GM21390 (cell line): Measurements from ENCODE around the gene ARHGEF37.

Experiments
- ATAC-seq: cut with Tn5 transposase; IDR thresholded peaks from one replicate; pipeline ENCODE4 v1.9.1; 2021; ENCODE audit not compliant: unreplicated experiment

Gene ARHGEF37

DNA sequence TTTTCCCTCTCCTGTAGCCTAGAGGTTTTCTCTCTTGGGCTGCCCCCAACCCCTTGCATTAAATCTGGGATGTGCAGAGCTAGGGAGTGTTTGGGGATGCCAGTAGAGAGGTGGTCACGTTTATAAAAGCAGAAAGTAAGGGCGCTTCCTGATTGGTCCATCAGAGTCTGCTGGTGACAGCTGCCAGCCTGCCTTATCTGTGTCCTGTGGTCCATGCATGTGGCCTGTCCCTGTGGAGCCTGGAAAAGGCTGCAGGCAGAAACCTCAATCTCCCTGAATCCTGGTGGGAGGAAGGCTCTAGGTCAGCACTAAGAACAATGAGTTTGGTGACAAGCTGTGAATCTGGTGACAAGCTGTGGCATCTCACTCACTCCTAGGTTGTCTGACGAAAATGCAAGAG is 42.2 kb downstream of the ARHGEF37 start:
- no peak for ATAC-seq

DNA sequence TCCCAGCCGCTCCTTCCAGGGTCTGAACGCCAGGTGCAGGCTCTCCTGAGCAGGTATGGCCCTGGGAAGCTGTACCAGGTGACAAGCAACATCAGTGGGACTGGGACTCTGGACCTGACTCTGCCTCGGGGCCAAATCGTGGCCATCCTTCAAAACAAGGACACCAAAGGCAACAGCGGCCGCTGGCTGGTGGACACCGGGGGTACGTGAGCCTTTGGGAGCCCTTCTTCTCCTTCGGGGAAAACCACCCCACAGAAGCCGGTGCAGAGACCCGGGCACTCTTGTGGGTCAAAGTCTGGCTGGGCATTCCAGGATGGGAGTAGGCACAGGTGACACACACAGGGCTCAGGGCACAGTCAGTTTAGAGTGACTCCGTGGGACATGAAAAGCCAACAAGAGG is 45.8 kb downstream of the ARHGEF37 start:
- no peak for ATAC-seq

DNA sequence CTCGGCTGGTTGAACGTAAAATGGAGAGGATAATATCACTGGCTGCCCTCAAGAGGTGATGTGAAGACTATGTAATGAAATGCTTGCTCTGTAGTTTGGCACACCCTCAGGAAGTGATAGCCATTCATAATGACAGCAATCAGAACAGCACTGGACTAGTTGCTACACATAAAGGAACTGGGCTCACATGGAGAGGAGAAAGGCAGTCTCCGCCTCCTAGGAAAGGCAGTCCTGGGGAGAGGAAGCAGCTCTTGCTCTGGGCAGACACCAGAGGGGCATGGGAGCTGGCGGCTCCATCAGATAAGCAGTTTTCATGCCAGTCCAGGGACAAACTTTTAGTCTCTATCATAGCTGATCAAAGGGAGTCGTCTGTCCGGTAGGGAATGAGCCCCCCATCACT is 46.9 kb downstream of the ARHGEF37 start:
- ATAC-seq: no peak

DNA sequence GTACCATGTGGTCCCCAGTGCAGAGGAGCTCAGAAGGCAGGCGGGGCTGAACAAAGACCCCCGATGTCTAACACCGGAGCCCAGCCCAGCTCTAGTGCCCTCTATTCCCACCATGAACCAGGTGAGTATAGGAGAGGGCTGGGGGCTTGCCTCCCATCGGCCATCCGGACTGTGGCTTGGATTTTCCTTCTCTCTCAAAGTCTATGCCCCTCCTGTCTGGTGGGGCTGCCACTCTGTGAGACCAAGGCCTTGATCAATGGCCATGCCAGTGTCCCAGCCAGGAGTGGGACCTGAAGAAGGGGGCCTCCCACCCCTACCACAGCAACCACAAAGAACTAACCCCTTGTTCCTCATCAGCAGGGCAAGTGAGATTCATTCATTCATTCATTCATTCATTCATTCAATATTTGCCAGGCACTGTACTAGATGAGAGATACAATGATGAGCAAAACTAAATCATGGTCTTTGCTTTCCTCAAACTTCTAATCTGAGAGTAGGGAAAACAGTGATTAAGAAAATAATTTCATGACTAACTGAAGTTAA is 47.6 kb downstream of the ARHGEF37 start:
- no peak for ATAC-seq

DNA sequence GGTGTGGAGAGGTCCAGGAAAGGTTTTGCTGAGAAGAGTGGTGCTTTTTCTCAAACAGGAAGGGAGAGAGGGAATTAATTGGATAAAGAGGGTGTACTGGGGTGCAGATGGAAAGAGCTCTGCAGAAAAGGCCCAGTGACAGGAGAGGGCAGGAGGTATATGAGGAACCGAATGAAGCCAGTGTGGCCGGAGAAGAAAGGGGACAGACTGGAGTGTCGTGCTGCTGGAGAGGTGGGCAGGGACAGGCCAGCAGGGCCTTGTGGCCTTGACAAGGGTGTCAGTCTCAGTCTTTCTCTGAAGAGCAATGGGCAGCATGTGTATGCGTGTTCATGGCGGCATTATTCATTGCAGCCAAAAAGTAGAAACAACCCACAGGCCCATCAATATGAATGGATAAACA is 48.1 kb downstream of the ARHGEF37 start:
- ATAC-seq: no peak

DNA sequence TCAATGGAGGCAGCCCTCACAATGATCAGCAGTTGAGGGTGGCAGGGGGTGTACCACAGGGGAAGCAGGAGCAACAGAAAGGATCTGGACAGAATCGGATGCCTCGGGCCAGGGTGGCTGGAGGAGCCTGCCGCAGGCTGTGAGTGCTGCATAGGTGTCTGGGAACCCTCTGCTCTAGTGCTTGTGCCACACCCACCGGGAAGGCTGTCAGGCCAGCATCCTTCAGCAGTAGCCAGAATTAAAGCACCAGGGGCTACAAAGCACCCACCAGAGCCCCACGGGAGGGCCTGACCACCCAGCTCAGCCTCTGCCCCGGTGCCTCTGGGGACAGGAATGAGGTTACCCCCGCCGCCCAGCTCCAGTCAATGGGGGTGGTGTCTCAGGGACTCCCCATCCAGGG is 49.0 kb downstream of the ARHGEF37 start:
- no peak for ATAC-seq

DNA sequence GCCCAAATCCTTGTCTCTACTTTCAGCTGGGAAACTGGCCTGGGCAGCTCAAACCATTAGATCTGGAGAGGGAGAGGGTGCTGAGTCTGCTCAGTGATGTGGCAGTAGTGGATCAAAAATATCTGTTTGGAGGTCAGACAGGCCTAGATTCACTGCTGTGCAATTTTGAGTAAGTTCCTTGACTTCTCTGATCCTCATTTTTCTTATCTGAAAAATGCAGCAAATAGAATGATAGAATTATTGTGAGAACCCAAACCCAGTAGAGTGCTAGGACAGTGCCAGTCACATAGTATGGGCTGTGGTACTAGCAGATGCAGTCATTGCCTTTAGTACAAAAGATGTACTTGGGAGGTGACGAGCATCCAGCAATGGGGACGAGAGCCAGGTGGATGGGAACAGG is 50.2 kb downstream of the ARHGEF37 start:
- no peak for ATAC-seq

DNA sequence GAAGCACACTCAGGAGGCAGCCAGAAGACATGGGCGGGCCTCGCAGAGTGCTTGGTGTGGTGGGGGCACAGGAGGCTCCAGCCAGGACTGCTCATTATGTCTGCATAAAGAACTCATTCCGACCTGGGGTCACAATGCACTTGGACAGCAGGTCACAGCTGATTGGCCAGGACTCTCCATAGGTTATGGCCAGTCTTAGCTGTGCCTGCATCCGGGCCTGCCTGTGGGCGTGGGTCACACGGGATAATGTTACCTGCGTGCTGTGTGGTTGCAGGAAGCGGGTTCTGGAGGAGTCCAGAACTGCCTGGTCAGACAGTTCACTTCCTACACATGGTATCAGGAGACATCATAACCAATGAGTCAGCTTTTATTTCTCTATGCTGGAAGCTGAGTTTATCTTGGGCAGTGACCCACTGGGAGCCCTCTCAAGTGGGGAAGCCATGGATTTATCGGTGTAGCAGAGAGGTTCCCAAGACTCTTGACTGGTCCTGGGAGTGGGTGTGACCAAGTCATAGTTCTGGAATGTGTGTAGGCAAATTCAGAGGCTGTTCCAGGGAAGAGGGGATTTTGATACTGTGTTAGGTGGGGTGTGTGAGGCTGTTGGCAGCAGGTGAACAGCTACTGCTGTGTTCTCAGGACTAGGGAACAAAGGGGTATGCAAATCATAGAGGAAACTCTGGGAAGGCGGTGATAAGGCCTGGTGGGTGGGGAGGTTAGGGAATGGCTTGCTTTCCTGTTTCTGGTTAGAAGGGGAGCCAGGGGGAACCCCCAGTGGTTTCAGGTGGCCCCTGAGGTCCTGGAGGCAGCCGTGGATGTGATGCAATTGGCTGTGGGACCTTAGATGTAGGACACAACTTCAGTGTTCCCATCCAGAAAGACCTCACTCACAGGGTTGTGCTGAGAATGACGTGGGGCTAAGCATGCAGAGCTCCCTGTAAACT is 51.3 kb downstream of the ARHGEF37 start:
- ATAC-seq: no peak

DNA sequence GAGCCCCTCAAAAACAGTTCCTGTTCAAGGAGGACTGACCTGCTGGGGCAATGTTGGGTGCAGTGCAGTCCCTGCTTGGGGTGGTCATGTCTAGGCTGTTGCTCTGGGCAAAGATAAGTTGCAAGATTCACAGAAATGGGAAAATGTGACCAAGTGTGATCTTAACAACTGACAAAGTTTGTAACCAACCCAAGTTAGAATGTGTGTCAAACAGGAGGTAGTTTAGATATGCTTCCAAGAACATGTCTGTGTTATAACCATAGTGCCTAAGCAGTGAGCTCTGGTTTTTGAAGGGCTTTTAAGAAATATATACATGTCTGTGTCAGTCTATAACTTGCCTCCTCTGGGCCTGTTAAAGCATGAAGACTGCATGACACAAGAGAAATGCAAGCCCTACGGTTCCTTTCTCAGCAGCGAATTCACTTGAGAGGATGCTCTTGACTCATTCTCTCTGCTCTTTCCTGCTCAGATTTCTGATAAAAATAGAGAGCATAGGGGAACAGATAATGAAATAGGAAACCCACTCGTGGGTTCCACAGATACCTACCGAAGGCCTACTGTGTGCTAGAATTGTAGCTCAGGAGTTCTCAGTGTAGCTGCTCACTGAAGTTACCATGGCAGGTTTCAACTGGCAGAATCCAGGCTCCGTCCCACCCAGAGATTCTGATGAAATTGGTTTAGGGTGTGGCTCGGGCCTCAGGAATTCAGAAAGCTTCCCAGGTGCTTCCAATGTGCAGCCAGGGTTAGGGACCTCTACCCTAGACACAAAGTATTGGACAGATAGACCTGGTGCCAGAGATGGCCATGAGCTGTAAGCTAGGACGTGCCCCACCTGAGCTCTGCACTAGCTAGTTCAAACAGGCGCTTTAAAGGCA is 52.4 kb downstream of the ARHGEF37 start:
- no peak for ATAC-seq

DNA sequence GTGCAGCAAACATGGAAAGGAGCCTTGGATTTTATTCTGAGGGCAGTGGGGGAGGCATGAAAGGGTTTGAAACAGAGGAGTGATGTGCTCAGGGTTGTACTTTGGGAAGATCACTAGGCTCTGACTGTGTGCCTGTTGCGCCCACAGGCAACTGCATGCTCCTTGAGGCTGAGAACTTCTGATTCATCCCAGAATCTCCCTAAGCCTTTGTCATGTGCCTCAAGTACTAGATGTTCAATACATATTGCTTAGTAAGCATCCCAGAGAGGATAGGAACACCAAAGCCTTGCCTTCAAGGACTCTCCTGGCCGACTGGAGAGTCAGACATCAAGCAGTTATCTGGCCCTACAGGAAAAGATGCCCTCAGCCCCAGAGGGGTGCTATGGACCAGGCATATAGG is 54.1 kb downstream of the ARHGEF37 start:
- no peak for ATAC-seq

DNA sequence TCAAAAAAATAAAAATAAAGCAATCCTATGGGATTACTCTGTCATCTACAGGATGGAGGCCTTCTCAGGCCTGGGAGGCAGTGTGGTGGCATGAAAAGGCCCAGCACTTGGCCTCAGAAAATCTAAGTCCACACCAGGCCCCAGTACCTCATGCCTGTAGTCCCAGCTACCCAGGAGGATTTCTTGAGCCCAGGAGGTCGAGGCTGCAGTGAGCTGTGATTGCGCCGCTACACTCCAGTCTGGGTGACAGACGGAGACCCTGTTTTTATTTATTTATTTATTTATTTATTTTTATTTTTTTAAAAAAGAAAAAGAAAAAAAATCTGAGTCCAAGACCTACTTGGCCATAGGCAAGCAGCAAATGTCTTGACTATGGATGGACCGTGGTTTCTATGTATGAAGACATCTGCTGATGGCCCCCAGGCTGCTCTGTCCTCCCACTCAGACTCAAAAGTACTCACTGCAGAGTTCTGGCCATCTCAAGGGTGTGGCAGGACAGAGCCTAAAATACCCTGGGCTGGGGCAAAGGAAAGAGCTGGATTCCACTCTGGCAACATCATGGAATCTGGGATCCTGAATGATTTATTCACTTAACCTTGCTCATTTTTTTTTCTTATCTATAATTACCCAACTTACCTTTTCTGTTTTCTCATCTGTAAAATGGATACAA is 55.0 kb downstream of the ARHGEF37 start:
- no peak for ATAC-seq

DNA sequence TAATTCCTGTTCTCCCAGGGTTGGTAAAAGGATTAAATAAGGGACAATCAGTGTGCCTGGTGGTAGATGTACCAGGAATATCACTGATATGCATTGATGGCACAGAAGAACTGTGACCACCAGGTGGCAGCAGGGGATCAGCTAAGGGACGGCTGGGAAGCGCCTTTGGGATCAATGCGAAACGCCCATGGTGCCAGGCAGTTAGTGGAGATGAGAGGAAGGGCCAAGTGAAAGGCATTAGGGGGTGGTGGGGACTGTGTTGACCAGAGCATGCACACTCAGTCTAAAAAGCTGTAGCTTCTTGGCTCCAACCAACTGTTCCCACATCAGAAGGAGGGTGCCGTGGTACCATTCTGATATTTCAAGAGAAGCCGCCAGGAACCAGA is 55.6 kb downstream of the ARHGEF37 start:
- ATAC-seq: peak; percentile 69

DNA sequence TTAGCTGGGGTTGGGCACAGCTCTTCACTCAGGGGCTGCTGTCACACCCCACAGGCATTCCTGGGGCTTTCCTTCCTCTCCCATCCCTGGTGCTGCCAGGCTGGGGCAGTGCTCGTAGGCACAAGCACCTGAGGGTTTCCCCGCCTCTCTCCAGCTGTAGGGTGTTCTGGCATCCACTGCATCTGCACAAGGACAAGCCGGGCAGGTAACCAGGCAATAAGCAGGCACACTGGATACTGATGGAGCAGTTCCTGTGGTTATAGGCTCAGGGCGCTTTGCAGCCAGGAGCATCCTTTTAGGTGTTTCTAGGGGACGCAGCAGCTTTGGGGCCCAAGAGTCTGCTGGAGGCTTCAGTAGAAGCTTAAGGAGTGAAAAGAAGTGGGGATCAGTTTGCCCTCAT is 56.8 kb downstream of the ARHGEF37 start:
- no peak for ATAC-seq

DNA sequence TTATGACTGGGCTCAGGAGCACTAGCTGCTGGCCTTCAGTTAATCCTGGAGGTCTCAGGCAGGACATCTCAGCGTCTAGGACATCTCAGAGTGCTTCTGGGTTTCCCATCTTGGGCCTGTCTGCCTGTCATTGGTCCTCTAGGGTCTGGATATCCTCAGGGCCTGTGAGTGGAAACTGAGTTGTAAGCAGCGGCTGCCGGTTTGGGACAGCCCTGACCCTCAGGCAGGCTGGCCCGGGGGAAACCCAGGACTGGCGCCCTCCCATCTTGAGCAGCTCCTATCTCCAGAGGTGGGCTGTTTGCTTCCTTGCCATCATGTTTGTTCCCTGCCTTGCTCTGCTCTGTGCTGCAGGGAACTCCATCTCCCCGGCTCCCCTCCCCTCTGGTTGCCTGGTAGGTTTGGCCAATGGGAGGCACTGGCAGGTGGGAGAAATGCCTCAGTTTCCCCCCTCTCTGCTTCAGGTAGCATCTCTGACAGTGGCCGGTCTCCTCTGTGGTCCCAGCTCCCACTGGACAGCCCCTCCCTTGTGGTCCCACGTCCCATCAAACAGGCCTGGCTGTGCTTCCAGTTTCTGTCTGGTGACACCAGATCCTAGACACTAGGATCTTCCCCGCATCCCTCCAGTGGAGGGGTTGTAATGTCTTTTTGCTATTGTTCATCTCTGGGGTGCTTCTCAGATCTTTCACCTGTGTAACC is 57.4 kb downstream of the ARHGEF37 start:
- no peak for ATAC-seq

DNA sequence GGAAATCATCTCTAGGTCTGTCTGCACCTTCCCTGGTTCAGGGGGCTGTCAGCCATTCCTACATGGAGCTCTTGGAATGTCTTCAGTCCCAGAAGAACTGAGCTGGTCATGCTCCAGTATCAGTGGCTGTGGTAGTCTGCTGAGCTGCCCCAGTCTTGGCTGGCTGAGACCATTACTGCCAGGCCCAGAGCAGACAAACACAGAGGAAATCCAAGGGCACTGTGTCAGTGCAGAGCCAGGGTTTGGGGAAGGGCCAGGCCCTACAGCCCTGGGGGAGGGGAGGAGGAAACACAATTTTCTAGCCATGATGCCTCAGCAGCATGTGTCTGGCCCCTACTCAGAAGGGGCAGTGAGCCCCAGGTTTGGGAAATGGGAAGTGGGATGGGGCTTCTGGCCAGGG is 58.4 kb downstream of the ARHGEF37 start:
- ATAC-seq: no peak

DNA sequence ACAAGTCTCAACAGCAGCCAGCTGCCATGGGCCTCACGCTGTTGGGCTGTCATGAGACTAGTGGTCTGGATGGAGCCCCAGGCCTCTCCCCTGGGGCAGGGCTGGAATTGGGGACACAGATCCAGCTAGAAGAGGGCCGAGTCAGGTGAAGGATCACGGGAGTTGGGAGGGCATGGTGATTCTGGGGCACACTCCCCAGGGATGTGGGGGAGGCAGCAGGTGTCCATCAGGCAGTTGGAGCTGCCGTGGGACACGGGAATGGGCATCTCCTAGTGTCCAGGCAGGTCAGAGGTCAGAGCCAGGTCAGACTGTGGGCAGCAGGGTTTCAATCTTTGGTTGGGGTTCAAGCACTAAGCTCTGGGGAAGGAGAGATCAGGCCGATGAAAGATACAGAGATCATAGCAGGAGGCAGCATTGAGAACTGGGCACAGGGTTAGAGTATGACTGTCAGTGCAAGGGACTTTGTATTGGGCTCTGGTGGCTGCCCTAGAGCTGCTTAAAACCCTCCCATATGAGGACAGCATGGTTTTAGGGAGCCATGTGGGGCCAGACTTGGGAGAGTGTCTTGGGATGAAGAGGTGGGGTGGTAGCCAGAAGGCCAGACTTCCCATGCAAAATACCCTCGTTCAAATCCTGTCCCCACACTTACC is 59.2 kb downstream of the ARHGEF37 start:
- ATAC-seq: no peak

DNA sequence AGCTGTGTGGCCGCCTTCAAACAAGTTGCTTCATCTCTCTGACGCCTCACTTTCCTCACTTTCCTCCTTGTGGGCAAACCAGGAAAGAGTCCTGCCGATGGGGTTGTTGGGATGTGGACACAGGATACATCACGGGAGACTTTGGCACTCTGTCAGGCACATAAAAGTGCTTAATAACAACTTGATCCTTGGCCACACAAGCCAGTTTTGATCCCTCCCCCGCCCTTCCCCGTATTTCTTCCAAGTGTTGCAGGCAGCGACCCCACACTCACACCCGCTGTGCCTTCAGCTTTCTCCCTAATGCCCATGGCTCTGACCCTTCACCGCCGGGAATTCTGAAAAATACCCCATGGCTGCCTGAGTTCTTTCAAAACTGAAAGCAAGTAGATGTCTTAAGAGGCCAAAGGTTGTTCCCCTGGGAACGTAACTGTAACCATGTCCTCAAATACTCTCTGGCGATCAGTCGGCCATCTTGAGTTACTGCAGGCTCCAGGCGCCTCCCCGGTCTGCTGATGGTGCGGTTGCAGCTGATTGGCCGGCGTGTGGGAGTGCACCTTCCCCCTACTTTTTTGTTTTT is 59.8 kb downstream of the ARHGEF37 start:
- ATAC-seq: no peak

DNA sequence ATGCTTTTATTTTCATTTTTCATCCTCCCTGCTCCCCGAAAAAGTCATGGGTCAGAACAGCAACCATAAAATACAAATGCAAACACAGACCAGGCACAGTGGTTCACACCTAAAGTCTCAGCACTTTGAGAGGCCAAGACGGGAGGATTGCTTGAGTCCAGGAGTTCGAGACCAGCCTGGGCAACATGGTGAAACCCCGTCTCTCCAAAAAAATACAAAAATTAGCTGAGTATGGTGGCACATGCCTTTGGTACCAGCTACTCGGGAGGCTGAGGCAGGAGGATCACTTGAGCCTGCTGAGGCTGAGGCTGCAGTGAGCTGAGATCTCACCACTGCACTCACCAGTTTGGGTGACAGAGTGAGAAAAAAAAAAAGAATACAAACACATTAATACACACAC is 60.3 kb downstream of the ARHGEF37 start:
- no peak for ATAC-seq

DNA sequence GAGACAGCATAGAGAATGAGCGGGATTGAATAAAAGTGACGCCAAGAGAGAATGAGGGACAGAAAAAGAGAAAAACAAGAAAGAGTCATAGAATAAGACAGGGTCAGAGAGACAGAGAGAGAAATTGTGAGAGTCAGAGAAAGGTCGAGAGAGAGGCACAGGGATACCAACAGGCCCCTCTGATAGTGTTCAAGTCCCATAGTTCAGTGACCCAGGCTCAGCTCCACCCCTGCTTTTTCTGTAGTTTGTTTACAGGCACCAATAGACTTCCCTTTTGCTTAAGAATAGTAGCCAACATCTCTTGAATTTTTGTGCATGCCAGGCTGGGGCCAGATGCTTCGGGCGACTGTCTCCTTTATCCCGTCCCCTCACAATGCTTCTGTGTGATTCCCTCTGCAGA is 62.5 kb downstream of the ARHGEF37 start:
- no peak for ATAC-seq

DNA sequence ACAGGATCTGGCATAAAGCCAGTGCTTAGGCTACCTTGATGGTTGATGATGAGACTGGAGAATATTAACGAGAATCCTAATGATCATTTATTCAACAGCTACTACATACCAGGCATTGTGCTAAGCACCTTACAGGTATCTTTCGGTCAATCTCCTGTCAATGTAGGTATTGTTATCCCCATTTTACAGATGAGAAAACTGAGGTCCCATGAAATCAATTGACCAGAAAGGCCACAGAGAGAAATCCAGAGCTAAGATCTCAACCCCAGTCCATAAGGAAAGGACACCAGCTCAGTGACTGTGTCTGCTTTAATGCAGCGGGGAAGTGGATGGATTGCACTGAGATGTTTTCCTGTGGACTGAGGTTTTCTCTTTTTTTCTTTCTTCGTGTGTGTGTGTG is 63.3 kb downstream of the ARHGEF37 start:
- no peak for ATAC-seq
